ENCODE results near the gene NT5DC1.

Gene NT5DC1

DNA sequence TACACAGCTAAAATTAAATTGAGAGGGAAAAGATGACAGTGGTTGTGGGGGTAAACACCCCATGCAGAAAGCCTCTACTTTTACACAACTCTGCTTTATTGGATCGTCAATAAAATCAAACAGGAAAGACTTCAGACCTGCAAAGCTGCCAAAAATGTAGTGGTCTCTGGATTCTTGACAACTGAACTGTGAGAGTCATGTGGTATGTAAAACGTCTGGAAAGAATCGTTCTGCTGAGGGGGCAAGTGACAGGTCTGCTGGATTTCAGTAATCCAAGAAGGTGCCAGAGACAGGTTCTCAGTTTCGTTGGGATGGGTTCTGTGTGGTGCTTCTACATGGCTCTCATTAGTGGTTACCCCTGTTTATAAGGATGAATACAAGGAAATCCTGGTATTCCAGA is 89.9 kb downstream of the NT5DC1 start:
- DNase-seq (ENCODE audit: low spot score) (no peak), FAIRE-seq (no peak)

GRCh38 chr6:116191881-116192280 is 91.2 kb downstream of the NT5DC1 start:
- FAIRE-seq: no peak

GRCh38 chr6:116192786-116193185 is 92.1 kb downstream of the NT5DC1 start:
- FAIRE-seq: no peak
- DNase-seq (ENCODE audit: low spot score): no peak

More at GRCh38 chr6:116191881-116192280, 91.2 kb downstream of the NT5DC1 start:
- DNase-seq (ENCODE audit: low spot score): no peak

DNA sequence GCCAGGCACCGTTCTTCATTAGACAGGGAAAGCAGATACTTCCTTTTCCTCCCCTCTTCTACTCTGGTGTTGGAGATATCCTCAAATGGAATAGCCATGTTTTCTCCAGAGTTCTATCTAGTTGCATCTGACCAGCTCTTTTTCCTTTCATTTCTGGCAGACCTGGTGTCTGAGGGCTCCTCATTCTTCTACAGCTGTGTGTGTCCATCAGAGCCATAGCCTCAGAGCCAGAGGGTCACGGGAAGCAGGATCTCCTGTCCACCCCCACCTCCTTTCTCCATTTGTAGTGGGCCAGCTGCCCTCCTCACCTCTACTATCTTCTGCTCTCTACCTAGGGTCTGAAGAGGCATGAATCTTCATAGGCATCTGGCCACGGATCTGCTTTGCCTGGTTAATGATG is 96.2 kb downstream of the NT5DC1 start:
- FAIRE-seq: no peak
- no peak for DNase-seq (ENCODE audit: low spot score)

DNA sequence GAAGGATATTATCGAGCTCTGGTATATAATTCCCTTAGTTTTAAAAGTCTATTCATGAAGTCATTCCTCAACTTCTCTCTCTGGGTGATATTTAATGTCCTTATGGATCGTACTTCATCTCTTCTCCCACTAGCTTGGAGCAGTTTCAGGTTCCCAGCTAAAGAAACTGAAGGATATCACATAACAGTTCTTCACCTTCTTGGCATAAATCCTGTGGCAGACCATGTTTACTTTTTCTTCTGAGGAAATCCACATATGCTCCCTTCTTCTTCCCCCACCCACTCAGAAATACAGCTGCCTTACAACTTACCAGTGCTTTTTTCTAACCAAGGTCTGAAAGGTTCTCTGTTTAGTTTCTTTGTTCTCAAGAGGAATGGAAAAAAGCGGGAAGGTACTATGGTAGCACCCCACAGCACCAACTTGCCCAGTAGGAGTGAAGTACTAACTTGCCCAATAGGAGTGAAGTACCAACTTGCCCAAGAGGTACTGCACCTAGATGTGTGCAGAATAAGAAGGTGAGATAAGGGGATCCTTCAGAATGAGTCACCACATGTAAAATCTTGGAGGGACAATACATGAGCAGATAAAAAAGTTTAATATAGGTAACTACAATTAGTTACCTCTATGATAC is 100.1 kb downstream of the NT5DC1 start:
- FAIRE-seq (no peak), DNase-seq (ENCODE audit: low spot score) (no peak)

DNA sequence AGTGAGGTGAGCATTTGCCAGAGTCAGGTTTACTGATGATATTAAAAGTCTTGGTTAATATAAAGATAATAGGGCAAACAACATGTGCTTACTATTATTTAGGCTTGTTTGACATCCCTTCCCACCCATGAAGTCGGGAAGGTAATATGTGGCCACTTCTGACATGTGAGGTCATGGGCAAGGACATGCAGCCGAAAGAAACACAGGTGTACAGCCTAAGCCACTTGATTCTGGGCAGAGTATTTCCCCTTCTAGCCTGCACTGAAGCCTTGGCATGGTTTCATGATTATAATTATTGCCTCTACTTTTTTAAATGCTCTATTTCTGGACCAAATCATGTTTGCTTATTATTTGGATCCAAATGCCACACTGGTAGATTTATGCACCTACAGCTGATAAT is 100.9 kb downstream of the NT5DC1 start:
- FAIRE-seq: no peak

DNA sequence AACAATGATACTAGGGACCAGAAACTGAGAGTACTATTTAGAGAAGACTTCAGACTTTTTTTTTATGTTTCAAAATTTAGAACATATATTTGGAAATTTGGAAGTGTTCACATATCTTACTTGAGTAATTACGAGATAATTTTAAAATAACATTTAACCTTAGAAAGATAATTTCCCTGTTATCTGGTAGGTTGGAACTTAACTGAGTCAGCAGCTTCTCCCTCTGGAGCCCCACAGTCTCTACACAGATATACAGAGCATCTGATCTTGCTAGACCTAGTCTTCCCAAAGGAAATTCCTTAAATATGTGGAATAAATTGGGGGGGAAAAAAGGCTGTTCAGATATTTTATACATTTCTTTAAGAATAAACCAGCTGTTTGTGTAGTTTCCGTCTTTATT is 104.6 kb downstream of the NT5DC1 start:
- DNase-seq (ENCODE audit: low spot score): no peak
- FAIRE-seq: no peak

More for the DNA sequence above, 100.9 kb downstream of the NT5DC1 start:
- DNase-seq (ENCODE audit: low spot score): no peak

DNA sequence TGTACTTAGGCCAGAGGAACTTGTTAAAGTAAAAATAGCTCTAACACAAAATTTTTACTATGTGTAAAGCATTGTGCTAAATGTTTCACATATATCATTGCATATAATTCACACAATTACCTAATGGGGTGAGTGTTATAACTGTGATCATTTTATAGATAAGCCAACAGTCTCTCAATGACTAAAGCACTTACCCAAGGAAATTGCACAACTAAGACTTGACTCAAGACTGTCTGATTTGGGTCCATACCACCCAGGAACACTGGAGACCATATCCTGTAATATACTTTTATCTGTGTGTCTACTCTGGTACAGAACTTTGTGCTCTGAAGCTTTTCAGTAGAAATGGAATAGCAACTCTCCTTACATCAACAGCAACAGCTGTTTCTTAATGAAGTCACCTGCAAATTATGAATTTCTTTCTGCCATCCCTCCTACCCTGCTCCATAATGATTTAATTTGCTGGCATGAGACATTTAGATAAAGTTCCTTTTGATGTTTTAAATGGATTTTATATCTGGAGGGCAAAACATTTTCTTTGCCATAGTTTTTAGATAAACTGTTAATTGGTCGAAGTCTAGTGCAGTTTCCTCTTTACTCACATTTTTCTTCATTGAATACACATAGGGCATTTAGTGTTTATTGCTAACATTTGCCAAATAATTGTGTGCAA is 105.7 kb downstream of the NT5DC1 start:
- no peak for DNase-seq (ENCODE audit: low spot score)
- no peak for FAIRE-seq

- DNase-seq (ENCODE audit: low spot score) (no peak), FAIRE-seq (no peak)
Measured at GRCh38 chr6:116208056-116208785, 107.6 kb downstream of the NT5DC1 start.

DNA sequence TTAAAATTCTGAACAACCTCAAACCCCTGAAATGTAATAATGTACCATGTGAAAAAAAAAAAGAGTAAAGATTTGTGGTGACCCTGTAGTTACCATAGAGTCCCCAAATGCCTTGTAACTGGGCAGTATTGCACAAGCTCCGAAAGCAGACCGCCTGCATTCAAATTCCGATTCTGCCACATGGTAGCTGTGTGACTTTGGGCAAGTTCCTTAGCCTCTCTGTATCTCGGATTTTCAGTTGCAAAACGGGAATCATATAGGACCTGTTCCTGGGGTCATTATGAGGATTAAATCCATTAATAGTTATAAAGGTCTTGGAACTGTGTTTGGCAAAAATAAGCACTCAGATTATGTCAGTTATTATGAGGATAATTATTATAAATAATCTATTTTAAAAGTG is 109.7 kb downstream of the NT5DC1 start:
- FAIRE-seq: no peak
- no peak for DNase-seq (ENCODE audit: low spot score)

GRCh38 chr6:116210750-116211425 is 110.2 kb downstream of the NT5DC1 start:
- FAIRE-seq (peak; percentile 47), DNase-seq (ENCODE audit: low spot score) (peak; percentile 48)

GRCh38 chr6:116214681-116215080 is 114.0 kb downstream of the NT5DC1 start:
- no peak for FAIRE-seq

DNA sequence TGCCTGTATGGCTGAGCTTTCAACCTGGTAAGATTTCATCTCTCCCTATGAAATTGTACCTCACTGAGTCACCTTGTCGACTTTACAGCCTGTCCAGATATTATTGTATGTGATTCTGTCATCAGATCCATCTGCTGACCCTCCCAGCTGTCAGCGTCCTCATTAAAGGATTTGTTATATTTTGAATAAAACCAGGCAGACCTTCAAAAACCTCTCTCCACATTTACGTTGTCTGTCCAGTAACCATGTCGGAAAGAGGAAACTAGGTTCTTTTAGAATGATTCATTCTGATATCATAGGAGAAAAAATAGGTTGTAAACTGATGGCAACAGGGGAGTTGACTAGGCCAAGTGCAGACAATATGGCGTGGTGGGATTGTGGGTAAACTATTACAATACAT is 114.8 kb downstream of the NT5DC1 start:
- DNase-seq (ENCODE audit: low spot score) (no peak), FAIRE-seq (no peak)

More at GRCh38 chr6:116214681-116215080, 114.0 kb downstream of the NT5DC1 start:
- DNase-seq (ENCODE audit: low spot score): no peak

GRCh38 chr6:116217069-116217468 is 116.4 kb downstream of the NT5DC1 start:
- FAIRE-seq (no peak), DNase-seq (ENCODE audit: low spot score) (peak; percentile 11)

DNA sequence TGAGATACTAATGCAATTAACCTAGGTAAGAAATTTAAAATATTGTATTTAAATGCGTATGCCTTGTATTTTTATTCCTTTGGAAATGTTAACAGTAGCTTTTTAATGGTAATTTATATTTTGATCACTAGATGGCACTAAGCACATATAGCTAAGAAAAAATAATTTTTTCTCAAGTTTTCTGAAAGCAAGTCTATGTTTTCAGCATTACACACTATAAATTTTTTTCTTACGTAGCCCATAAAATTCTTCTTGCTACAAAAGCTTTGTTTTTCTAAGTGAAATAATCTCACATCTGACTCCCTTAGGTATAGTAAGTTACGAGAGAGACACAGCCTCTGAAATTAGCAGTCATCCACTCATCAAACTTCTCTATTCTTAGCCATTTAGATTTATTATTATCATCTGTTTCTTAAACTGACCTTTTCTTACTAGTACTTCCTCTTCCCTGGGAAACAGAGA is 117.5 kb downstream of the NT5DC1 start:
- DNase-seq (ENCODE audit: low spot score) (no peak), FAIRE-seq (peak; percentile 8)

DNA sequence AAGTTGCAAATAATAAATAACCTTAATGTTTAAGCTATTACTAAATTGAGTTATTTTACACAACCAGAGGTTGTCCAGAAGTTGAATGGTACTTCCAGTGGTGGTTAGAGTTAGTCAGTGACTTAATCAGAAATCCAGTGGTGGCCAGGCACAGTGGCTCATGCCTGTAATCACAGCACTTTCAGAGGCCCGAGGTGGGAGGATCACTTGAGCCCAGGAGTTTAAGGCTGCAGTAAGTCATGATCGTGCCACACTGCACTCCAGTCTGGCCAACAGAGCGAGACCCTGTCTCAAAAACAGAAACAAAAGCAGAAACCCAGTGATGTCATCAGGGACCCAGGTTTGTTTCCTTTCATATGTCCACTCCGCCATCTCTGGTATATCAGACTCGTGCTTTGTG is 118.2 kb downstream of the NT5DC1 start:
- no peak for FAIRE-seq

DNA sequence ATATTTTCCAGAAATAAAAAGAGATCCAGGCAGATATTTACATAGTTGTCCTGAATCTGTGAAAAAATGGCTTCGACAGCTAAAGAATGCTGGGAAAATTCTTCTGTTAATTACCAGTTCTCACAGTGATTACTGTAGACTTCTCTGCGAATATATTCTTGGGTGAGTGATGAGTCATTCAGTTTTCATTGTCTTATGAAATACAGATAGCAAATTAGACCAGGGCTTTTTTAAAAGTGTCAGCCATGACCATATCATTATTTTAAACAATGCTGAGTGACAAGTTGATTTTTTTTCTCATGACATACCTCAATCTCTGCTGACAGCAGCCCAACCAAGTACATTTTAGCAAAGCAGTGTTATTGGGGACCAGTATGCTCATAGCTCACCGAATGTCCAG is 120.4 kb downstream of the NT5DC1 start:
- FAIRE-seq (no peak), DNase-seq (ENCODE audit: low spot score) (no peak)

More for the DNA sequence above, 118.2 kb downstream of the NT5DC1 start:
- DNase-seq (ENCODE audit: low spot score): no peak

GRCh38 chr6:116221911-116222310 is 121.3 kb downstream of the NT5DC1 start:
- FAIRE-seq (no peak), DNase-seq (ENCODE audit: low spot score) (no peak)

DNA sequence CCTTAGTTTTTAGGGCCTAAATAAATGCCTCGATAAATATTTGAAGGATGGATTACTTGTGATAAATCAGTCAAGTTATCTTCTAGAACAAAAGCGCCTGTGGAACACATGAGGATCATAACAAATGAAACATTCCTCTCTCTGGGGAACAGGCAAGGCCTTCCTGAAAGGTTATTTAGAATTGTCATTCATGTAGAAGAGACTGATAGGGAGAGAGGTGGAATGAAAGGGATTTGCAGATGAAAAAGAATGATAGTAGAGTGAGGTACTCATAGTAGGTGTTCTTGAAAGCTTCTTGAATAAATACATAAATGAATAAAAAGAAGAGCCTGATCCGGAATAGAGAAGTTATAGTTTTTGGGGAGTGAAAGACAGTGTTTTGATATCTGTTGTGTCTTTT is 122.7 kb downstream of the NT5DC1 start:
- FAIRE-seq (no peak), DNase-seq (ENCODE audit: low spot score) (no peak)

- DNase-seq (ENCODE audit: low spot score) (no peak), FAIRE-seq (no peak)
Measured at GRCh38 chr6:116229287-116229913, 128.7 kb downstream of the NT5DC1 start.

DNA sequence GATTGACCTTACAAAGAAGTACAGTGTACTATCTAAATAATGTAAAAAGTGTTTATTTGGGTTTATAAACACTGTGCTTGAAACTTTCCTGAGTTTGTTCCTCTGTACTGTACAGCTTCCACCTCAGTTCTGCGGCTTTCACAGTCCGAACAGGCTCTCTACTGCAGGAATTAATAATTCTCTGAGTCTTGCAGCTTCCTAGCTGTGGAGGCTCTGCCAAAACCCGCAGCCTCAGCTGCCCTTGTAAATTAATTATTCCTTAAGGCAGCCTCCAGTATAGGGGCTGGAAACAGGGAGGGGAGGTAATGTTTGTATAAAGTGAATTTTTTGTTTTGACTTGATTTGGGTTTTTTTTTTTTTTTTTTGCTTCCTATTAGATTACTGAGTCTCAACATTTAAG is 134.0 kb downstream of the NT5DC1 start:
- no peak for FAIRE-seq

More for the DNA sequence above, 134.0 kb downstream of the NT5DC1 start:
- DNase-seq (ENCODE audit: low spot score): no peak

All from RCC 7860 (cell line).